G401.6 (cell line): ENCODE results near the gene RMRP.
"Not testable (repeated sequence)": the region's sequence is repeated elsewhere in the genome, so short reads cannot be mapped to it uniquely, and the experiment has no call there.

ENCODE experiments used
- FAIRE-seq: peaks from 2 replicates; lab custom pipeline; 2012; peaks lifted over from hg19 to GRCh38; lab: Jason Lieb, UNC

The RMRP gene

DNA sequence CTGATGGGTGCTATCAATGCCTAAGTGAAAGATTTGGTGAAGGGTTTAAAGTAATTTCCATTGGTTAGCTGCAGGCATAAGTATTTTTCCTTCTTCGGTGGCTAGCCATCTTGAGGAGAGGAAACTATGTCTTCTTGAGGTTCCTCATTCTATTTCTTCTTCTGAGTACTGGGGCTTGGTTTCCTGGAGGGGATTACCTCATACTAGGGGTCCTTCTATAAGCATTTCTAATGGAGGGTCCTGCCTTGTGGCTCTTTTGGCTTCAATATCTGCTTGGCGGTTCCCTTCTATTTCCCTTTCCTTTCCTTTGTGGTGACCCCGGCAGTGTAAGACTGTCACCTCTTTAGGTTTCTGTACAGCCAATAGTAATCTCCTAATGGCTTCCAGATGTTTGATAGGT lies 16.3 kb downstream of the RMRP start:
- FAIRE-seq = not testable (repeated sequence)

- not testable (repeated sequence) for FAIRE-seq
Observed at GRCh38 chr9:35640431-35640830, 17.4 kb downstream of the RMRP start.

DNA sequence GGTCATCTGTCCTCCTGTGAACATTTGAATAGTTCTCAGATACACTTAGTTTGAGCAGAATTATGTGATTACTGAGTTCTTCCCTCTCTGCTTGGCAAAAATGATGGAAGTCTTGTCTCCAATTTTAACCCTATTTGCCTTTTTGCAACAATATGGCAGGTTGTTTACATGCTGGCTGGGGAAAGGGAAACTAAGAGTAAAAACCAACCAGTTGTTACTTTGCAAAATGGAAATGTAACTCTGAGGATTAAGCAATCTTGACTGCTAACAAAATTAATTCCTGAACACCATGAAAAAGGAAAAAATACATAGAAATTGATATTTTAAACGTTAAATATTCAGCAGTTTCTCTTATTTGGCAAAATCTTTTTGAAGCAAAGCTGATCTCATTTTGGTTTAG lies 18.2 kb downstream of the RMRP start:
- no peak for FAIRE-seq

DNA sequence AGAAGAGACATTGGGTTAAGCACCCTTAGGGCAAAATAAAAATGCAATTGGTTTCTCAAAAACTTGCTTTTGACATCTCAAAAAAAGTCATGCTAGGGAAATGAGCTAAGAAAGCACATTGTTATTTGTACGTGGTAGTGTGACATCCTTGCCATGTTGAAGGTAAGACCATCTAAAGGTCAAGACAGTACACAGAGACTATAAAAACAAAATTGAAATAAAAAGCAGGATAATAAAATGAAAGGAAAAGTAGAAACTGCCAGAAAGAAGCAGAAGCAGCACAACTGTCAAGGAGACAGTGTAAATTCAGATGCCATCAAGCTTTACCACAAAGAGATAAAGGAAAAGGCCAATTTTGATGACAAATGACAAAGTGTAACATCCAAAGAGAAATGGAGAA lies 18.6 kb downstream of the RMRP start:
- not testable (repeated sequence) for FAIRE-seq

- not testable (repeated sequence) for FAIRE-seq
Observed at GRCh38 chr9:35638751-35639150, 19.1 kb downstream of the RMRP start.

- FAIRE-seq = not testable (repeated sequence)
Observed at GRCh38 chr9:35637427-35637955, 20.3 kb downstream of the RMRP start.

- FAIRE-seq = not testable (repeated sequence)
Observed at GRCh38 chr9:35636877-35637246, 21.0 kb downstream of the RMRP start.

GRCh38 chr9:35636135-35636876 lies 21.5 kb downstream of the RMRP start:
- FAIRE-seq = no peak

- no peak for FAIRE-seq
Observed at GRCh38 chr9:35635730-35636129, 22.1 kb downstream of the RMRP start.

- no peak for FAIRE-seq
Observed at GRCh38 chr9:35629597-35629996, 28.2 kb downstream of the RMRP start.

DNA sequence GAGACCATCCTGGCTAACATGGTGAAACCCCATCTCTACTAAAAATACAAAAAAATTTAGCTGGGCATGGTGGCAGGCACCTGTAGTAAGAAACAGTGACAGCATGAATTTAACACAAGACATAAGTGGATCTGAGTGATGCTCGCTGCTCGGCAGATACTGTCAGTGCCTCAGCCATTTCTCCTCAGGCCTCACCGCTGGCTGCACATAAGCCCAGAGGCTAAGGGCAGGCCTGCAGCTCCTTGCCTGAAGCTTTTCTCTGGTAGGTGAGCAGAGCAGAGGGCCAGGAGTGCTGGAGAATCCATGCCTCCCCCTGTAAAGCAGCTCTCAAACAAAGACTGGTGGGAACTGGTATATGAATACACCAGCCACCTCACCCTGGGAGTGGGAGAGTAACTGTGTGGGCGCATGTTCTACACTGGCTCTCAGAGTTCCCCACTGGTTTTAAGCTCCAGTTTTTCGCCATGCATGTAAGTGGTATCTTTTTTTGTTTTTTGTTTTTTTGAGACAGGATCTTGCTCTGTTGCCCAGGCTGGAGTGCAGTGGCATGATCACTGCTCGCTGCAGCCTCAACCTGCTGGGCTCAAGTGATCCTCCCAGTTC lies 29.3 kb downstream of the RMRP start:
- FAIRE-seq = no peak

DNA sequence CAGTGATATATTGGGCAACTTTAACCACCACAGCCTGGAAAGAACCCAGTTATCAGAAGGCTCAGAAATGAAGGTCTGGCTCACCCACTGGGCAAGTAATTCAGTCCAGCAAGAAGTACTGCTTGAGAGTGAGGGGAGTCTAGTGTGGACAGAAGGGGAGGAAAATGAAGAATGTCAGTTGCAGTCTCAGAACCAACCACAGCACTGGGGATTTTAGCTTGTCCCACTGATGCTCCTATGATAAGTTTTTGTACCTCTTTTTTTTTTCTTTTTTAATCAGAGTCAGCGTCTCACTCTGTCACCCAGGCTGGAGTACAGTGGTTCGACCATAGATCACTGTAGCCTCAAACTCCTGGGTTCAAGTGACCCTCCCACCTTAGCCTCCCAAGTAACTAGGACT lies 30.2 kb downstream of the RMRP start:
- FAIRE-seq = no peak

GRCh38 chr9:35619800-35620158 lies 38.0 kb downstream of the RMRP start:
- FAIRE-seq = no peak

DNA sequence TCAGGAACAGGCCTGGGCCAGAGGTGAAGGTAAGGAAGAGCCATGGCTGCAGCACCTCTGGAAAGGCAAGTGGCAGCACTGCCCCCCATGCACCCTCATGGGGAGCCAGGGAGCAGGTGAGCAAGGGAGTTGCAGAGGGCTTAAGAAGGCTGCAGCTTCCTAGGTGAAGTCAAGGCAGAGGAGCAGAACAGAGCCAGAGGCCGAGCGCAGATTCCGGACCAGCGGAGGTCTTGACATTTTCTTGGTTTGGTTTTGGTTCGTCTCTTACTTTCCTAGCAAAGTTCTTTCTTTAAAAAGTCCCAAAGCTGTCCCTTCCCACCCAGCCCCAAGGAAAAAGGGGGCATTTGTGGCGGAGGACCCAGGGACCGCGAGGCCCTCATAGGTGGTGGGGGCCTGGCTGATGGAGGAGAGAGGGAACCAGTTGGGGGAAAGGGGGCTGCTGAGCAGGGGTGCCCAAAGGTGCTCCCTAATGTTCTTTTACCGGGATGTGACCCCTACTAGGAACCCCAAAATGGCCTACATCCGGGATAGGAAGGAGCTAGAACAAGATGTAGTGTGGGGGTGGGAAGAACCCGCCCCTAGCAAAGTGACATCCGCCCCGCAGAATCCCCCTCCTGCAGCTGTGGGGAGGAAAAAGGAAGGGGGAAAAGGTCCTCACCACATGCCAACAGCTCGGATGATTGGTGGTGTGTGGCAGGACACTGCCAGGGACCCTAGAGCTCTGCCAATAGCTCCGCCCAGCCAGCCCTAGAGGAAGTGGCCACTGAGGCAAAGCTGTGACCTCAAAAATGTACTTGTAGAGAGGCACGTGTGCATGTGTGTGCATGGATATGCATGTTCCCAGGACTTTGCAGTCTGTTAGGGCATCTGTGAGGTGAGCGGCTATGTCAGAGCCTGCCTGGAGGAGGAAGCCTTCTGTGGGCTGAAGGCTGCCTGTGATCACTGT lies 38.7 kb downstream of the RMRP start:
- FAIRE-seq = no peak

DNA sequence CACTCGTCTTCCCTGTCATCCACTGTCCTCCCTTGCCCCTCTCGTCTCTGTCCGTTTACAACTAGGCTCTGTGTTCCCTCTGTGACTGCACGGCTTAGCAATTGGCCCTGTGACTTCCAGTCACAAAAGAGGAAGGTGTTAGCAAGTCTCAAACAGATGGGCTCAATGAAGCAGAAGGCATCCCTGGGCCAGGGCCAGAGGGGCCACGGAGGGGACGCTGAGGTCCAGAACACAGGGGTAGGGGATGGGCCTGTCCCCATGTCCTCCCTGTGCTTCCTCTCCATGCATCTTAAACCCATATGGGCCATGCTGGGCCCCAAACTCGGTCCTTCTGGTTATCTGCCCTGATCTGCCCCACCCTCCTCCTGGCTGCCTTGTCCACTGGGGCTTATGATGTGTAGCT lies 39.5 kb downstream of the RMRP start, which contains the start of gene CD72:
TSS of gene CD72 (minus strand) at position 89 of the 403 bp plus-strand sequence. CDS start 110 bp downstream, outside the sequence.
- no peak for FAIRE-seq

DNA sequence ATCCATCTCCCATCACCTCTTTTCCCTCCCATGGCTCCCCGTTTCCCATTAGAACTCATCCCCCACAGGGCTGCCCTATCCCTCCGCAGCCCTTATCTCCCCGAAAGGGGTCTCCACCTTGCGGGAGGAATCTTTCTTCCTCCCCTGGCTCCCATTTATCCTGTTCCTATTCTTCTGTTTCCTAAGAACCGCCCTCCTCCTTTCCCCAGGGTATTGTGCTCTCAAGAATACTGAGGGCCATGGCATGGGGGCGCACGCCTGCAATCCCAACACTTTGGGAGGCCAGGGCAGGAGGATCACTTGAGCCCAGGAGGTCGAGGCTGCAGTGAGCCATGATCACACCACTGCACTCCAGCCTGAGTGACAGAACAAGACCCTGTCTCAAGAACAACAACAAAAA lies 40.3 kb downstream of the RMRP start:
- FAIRE-seq = no peak

DNA sequence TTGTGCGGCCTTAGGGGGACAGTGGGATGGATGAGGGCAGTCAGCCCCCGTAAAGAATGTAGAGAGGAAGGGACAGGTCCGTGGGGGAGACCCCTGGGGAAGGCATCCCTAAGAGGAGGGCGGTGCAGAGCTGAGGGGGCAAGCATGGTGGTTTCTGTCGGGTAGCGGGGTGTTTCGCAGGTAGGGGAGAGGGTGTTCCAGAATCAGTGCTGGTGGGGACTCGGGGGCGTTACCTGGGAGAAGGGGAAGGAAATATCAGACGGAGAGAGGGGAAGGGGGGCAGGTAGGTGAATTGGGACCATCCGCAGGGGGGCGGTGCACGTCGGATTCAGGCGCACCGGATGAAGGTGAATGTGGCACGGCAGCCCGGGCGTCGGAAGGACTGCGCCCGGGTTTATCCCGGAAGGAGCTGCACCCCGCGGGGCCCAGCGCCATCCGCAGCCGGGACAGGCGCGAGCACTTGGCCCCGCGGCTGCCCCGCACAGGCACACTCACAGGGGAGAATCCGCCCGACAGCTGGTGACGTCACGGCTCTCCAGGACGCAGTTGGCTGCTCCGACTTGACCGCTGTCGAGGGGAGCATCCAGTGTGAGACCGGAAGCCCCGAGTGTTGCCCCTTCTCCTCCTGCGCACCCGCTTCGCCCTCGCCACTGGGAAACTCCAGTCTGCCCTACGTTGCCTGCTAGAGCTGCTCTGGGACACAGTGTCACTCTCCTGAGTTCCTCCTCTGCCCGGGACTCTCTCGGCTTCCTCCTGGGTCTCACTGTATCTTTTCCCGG lies 40.9 kb downstream of the RMRP start:
- FAIRE-seq = no peak

GRCh38 chr9:35615981-35616680 lies 41.7 kb downstream of the RMRP start:
- no peak for FAIRE-seq

- no peak for FAIRE-seq
Observed at GRCh38 chr9:35612843-35613242, 45.0 kb downstream of the RMRP start.

DNA sequence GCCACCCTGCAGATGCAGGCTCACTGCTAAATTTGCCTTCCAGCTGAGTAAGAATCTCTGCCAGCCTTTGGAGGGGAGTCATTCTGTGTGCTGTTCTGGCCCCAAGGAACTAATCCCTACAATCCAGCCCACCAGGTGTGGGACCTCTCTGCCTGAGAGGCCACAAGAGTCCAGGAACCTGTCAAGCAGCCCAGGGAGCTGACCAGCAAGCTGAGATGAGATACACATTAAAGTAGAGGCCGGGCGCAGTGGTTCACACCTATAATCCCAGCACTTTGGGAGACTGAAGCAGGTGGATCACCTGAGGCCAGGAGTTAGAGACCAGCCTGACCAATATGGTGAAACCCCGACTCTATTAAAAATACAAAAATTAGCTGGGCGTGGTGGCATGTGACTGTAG lies 45.8 kb downstream of the RMRP start:
- FAIRE-seq = not testable (repeated sequence)

- no peak for FAIRE-seq
Observed at GRCh38 chr9:35611230-35611797, 46.5 kb downstream of the RMRP start.
